Measurements from ENCODE around the gene SGCG.

SGCG gene

DNA sequence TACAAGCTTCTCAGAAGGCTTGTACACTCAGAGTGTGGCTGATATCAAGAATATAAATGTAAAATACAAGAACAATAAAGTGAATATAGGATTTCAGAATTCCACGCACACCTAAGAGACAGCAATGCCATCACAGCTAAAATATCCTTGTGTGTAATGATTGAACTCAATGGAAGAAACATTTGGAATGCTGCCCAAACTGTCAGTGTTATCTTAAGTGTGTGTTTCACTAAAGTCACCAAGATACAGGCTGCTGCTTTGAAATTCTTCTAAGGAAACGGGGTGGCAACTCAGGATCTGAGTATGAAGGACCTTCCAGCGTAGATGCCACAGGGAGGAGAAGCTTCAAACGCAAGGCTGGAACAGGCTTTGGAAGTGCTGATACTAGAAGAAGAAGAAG is 86.8 kb downstream of the SGCG start:
- TF ChIP-seq, protein P1, sequence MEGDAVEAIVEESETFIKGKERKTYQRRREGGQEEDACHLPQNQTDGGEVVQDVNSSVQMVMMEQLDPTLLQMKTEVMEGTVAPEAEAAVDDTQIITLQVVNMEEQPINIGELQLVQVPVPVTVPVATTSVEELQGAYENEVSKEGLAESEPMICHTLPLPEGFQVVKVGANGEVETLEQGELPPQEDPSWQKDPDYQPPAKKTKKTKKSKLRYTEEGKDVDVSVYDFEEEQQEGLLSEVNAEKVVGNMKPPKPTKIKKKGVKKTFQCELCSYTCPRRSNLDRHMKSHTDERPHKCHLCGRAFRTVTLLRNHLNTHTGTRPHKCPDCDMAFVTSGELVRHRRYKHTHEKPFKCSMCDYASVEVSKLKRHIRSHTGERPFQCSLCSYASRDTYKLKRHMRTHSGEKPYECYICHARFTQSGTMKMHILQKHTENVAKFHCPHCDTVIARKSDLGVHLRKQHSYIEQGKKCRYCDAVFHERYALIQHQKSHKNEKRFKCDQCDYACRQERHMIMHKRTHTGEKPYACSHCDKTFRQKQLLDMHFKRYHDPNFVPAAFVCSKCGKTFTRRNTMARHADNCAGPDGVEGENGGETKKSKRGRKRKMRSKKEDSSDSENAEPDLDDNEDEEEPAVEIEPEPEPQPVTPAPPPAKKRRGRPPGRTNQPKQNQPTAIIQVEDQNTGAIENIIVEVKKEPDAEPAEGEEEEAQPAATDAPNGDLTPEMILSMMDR (conservative IDR thresholded peaks at IDR 0.05; ENCODE audit: low read depth, low read length): no peak
- DNase-seq (ENCODE audit: low read depth): no peak
- H3K4me3 ChIP-seq (ENCODE audit: low read length): no peak overlapping the region

DNA sequence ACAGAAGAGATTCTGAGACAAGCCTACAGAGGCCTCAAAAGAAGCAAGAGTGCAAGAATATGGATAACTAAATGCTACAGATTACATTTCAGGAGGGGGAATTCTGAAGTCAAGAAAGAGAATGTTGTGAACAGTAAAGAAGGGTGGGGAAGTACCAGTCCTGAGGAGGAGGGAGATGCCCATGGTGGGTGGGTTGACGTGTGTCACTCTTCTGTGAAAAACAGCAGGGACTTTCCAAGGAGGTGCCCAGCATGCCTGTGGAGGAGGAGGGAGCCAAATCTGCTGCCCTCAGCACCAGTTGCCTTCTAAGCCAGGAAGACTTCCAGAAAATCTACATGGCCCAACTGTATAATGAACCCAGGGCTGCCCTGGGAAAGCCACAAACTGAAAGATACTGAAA is 87.7 kb downstream of the SGCG start:
- TF ChIP-seq, protein P1 (conservative IDR thresholded peaks at IDR 0.05; ENCODE audit: low read depth, low read length): no peak
- no peak for DNase-seq (ENCODE audit: low read depth)

DNA sequence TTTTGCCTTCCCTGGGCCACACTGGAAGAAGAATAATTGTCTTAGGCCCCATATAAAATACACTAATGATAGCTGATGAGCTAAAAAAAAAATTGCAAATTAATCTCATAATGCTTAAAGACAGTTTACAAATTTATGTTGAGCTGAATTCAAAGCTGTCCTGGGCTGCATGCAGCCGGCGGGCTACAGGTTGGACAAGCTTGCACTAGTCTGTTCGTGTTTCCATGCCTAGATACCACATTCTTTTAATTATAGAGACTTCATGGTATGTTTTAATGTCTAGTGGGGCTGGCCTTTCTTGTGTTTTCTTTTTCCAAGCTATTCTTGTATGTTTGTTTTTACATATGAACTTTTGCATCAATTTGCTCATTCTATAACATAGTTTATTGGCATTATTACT is 90.6 kb downstream of the SGCG start:
- no peak for DNase-seq (ENCODE audit: low read depth)
- no peak overlapping the region for H3K4me3 ChIP-seq (ENCODE audit: low read length)
- TF ChIP-seq, protein P1 (conservative IDR thresholded peaks at IDR 0.05; ENCODE audit: low read depth, low read length): no peak

More for the DNA sequence above, 87.7 kb downstream of the SGCG start:
- H3K4me3 ChIP-seq (ENCODE audit: low read length): no peak overlapping the region

DNA sequence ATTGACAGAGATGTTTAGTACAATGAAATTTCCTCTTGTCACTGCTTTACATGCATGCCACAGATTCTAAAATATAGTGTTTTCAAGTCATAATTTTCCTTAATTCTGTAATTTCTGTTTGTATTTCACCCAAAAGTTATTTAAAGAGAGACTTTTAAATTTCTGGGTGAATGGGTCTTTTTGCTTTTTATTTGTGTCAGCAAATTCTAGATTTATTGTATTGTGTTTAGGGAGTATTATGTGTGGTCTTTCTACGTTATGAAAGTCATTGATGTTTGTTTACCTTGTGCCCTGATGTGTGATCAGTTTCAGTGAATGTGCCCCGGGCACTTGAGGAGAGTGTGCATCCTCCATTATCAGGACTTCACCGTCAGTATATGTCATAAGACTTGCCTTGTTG is 92.7 kb downstream of the SGCG start:
- no peak overlapping the region for H3K4me3 ChIP-seq (ENCODE audit: low read length)
- DNase-seq (ENCODE audit: low read depth): no peak
- TF ChIP-seq, protein P1 (conservative IDR thresholded peaks at IDR 0.05; ENCODE audit: low read depth, low read length): no peak

DNA sequence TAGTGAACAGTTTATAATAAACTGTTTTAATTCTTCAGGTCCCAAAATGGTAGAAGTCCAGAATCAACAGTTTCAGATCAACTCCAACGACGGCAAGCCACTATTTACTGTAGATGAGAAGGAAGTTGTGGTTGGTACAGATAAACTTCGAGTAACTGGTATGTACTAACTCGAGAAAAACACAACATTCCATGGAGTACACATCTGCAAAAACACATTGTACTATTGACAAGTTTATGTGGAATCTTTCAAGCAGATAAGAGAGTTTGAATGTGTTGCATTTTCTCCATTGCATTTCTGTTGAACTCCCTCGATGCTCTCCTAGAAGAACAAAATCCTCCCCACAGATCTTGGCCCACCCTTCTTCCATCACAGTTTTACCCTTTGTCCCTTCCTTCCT is 98.5 kb downstream of the SGCG start:
- TF ChIP-seq, protein P1 (conservative IDR thresholded peaks at IDR 0.05; ENCODE audit: low read depth, low read length): no peak
- no peak overlapping the region for H3K4me3 ChIP-seq (ENCODE audit: low read length)
- DNase-seq (ENCODE audit: low read depth): no peak

DNA sequence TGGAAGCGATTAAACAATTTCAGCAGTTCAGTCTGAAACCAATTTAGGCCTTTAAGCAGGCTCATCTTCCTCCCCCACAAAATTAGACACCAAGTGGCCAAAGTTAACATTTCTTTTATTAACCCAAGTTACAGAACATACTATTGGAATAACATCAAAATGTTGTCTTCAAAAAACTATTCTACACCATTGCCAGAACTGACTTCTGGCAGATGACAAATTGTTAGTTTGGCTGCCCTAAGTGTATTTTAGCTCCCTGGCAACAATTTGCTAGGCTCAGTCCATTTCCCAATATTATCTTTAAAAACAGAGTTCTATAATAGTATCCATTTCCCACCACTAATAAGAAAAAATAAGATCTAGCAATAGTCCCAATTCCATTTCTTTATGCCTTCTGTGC is 107.8 kb downstream of the SGCG start:
- no peak overlapping the region for H3K4me3 ChIP-seq (ENCODE audit: low read length)
- TF ChIP-seq, protein P1 (conservative IDR thresholded peaks at IDR 0.05; ENCODE audit: low read depth, low read length): no peak
- no peak for DNase-seq (ENCODE audit: low read depth)

DNA sequence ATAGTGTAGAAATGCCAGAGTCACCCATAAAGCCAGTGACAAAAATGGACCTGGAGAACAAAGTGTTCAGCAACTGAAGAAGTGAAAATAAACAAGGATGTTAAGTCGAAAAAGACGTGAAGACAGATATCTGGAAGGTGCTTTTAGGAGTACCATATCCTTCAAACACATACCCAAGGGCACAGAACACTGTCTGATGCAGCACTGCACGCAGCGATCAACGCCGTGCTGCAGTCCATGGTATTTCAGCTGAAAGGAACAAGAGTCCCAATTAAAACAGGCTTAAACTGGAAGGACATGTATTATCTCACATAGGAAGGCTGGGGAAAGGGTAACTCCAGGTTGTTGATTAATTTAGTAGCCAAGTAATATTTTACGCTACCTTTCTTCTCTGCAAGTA is 108.2 kb downstream of the SGCG start:
- TF ChIP-seq, protein P1 (conservative IDR thresholded peaks at IDR 0.05; ENCODE audit: low read depth, low read length): no peak
- DNase-seq (ENCODE audit: low read depth): no peak
- no peak overlapping the region for H3K4me3 ChIP-seq (ENCODE audit: low read length)

All from retinal pigment epithelial cell (primary cell).